ENCODE measurements around the gene GRM8. TPM values are rescaled to one million over a fixed set of nuclear protein-coding genes. Genes with fewer than 3 reads are reported as not detected.
"Not testable (repeated sequence)": the region's sequence is repeated elsewhere in the genome, so short reads cannot be mapped to it uniquely, and the experiment has no call there.

The GRM8 gene
- total RNA-seq, 1 donor from 2014 or later = 8.1 TPM

DNA sequence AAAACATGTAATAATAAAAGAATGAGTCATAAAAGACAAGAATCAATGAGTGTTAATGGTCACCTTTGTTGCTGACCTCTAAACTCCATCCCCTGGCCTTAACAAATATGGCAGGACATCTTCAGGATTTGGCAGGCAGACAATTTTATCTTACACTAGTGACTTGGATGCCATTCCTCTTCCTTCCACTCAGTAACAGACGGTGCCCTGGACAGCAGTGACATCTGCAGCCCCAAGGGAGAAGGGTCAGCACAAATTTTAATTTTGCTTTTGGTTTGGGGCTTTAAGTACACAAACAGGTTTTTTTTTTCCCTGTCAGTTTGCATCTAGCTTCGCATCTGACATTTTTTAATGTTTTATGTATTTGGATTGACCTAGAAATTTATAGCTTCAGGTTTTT lies 370.8 kb downstream of the GRM8 start:
- not testable (repeated sequence) for H3K4me1 Mint-ChIP-seq (ENCODE audit: unreplicated experiment); H3K9me3 Mint-ChIP-seq; H3K4me3 Mint-ChIP-seq; DNase-seq (ENCODE audit: extremely low spot score, unreplicated experiment); H3K36me3 Mint-ChIP-seq; H3K27me3 Mint-ChIP-seq; H3K27ac Mint-ChIP-seq
- peak; percentile 16 for TF ChIP-seq CTCF (conservative IDR thresholded peaks at IDR 0.05)

GRCh38 chr7:126881315-126881714 lies 371.4 kb downstream of the GRM8 start:
- Mint-ChIP-seq H3K27me3 (no peaks in the 10 kb centered on the region), H3K9me3 (no peaks in the 10 kb centered on the region), H3K27ac (no peak overlapping the region), H3K36me3 (no peaks in the 10 kb centered on the region), H3K4me1 (ENCODE audit: unreplicated experiment) (peaks cover 5% of the 10 kb centered on the region), H3K4me3 (no peak overlapping the region)
- DNase-seq (ENCODE audit: extremely low spot score, unreplicated experiment) = no peak
- TF ChIP-seq CTCF (conservative IDR thresholded peaks at IDR 0.05) = no peak

DNA sequence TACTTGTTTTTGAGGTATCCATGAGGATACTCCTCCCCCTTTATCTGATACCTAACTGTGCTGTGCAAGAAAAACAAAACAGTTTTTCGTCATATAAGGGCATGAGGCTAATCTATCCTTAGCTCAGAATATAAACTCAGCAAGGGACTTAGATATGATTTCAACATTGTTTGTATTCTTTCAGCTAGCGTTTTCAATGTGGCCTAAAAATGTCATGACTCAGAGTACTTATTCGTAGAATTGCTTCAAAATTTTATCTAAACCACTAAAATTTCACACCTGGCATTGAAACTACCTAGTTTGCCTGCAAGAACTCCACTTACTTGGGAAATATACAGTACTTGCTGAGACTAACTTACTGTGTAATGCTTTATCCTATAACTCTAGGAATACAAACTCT lies 376.2 kb downstream of the GRM8 start:
- H3K27ac Mint-ChIP-seq; H3K4me3 Mint-ChIP-seq; H3K9me3 Mint-ChIP-seq; DNase-seq (ENCODE audit: extremely low spot score, unreplicated experiment); H3K36me3 Mint-ChIP-seq; H3K4me1 Mint-ChIP-seq (ENCODE audit: unreplicated experiment); H3K27me3 Mint-ChIP-seq: not testable (repeated sequence)

- no peak overlapping the region for H3K4me3 Mint-ChIP-seq
Measured at GRCh38 chr7:126856691-126857291, 395.9 kb downstream of the GRM8 start.

GRCh38 chr7:126845331-126845730 lies 407.4 kb downstream of the GRM8 start:
- no peaks in the 10 kb centered on the region for H3K27me3 Mint-ChIP-seq
- no peak for TF ChIP-seq CTCF (conservative IDR thresholded peaks at IDR 0.05)
- H3K36me3 Mint-ChIP-seq = no peaks in the 10 kb centered on the region
- no peak for DNase-seq (ENCODE audit: extremely low spot score, unreplicated experiment)
- no peaks in the 10 kb centered on the region for H3K4me1 Mint-ChIP-seq (ENCODE audit: unreplicated experiment)
- no peak overlapping the region for H3K27ac Mint-ChIP-seq
- H3K9me3 Mint-ChIP-seq = peaks cover 8% of the 10 kb centered on the region
- no peak overlapping the region for H3K4me3 Mint-ChIP-seq

More at GRCh38 chr7:126856691-126857291, 395.9 kb downstream of the GRM8 start:
- no peaks in the 10 kb centered on the region for H3K4me1 Mint-ChIP-seq (ENCODE audit: unreplicated experiment)
- no peak overlapping the region for H3K27ac Mint-ChIP-seq
- DNase-seq (ENCODE audit: extremely low spot score, unreplicated experiment) = no peak
- H3K9me3 Mint-ChIP-seq = no peaks in the 10 kb centered on the region
- peak; percentile 71 for TF ChIP-seq CTCF (conservative IDR thresholded peaks at IDR 0.05)
- H3K27me3 Mint-ChIP-seq = no peaks in the 10 kb centered on the region
- no peaks in the 10 kb centered on the region for H3K36me3 Mint-ChIP-seq

DNA sequence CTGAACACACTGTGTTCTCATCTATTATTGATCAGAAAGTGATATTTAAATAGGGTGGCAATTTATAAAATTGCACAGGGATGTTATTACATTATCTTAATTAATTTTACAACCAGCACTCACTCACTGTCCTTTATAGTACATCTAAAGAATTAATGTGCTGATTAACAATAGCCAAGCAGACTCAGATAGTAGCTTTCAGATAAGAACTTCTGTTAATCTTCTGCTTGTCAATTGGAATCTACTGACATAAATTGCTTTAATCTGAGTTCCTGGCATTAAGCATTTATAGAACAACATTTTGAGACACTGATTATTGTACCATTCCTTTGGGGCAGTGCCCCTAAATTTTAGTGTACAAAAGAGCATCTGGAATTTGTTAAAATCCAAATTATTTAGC lies 408.9 kb downstream of the GRM8 start:
- Mint-ChIP-seq H3K36me3 (no peaks in the 10 kb centered on the region), H3K27me3 (no peaks in the 10 kb centered on the region), H3K9me3 (no peaks in the 10 kb centered on the region), H3K4me3 (no peak overlapping the region), H3K27ac (no peak overlapping the region), H3K4me1 (ENCODE audit: unreplicated experiment) (no peaks in the 10 kb centered on the region)
- DNase-seq (ENCODE audit: extremely low spot score, unreplicated experiment) = no peak
- TF ChIP-seq CTCF (conservative IDR thresholded peaks at IDR 0.05) = no peak
